HepG2 (cell line): ENCODE data around the gene RASA2. TPM values are rescaled to one million over a fixed set of nuclear protein-coding genes. Genes with fewer than 3 reads are reported as not detected.

Experiments used
- CAMTA2 ChIP-seq: sonication (generic); formaldehyde crosslinking; IDR thresholded peaks from 2 replicates; pipeline ENCODE4 v1.4.0; 2020; ENCODE audit warnings: mild to moderate bottlenecking, missing genetic modification reagents, borderline replicate concordance
- ISL2 ChIP-seq: sonication (generic); formaldehyde crosslinking; IDR thresholded peaks from 2 replicates; pipeline ENCODE4 v1.5.0; 2020; ENCODE audit warnings: missing genetic modification reagents
- KLF12 ChIP-seq: sonication (generic); formaldehyde crosslinking; IDR thresholded peaks from 2 replicates; pipeline ENCODE4 v1.4.0; 2020; ENCODE audit warnings: missing genetic modification reagents, borderline replicate concordance
- KMT2A ChIP-seq: sonication (generic); formaldehyde crosslinking; IDR thresholded peaks from 2 replicates; pipeline ENCODE4 v1.4.0; 2020; ENCODE audit warnings: missing genetic modification reagents
- NRL ChIP-seq: sonication (generic); formaldehyde crosslinking; IDR thresholded peaks from 2 replicates; pipeline ENCODE4 v1.5.0; 2020; ENCODE audit warnings: missing genetic modification reagents, mild to moderate bottlenecking, moderate library complexity, borderline replicate concordance
- ZBTB40 ChIP-seq, 2 experiments: fragments of 450-650 bp in 1 of 2; sonication (generic) in 1 of 2; formaldehyde crosslinking in 1 of 2; IDR thresholded peaks; 2 replicates each; pipeline versions ENCODE4 v1.6.1 to v1.8.0; 2016 to 2022; ENCODE audit warnings: antibody characterized with exemption in 1 of 2, mild to moderate bottlenecking in 1 of 2, missing genetic modification reagents in 1 of 2
- ZNF574 ChIP-seq: sonication (generic); formaldehyde crosslinking; IDR thresholded peaks from 2 replicates; pipeline ENCODE4 v1.4.0; 2020; ENCODE audit warnings: missing genetic modification reagents
- polyA plus RNA-seq, 8 experiments: library from polyadenylated mRNA; depleted of rRNA in 3 of 8; stranded (reverse) in 7 of 8; unstranded in 1 of 8; fragments of >200 nt; fragmentation: Illumina TruSeq in 4 of 8; extraction: Trizol in 4 of 8; gene quantifications; 2 replicates each; pipeline versions ENCODE4 v1.2.1 to v1.2.3, GENCODE V29; 2011 to 2016; ENCODE audit warnings: low read depth in 4 of 8, missing spikeins in 1 of 8, mixed read lengths in 1 of 8; ENCODE audit not compliant: insufficient read depth in 1 of 8
- total RNA-seq, 5 experiments: library from RNA; depleted of rRNA; stranded (reverse); fragments of >200 nt; fragmentation: Illumina TruSeq; extraction: Trizol; gene quantifications; 2 replicates each; pipeline ENCODE4 v1.2.3, GENCODE V29; 2016; ENCODE audit warnings: low read depth in 1 of 5
- TF ChIP-seq, protein P1 (sequence below): fragments of 450-650 bp; IDR thresholded peaks from 2 replicates; pipeline ENCODE4 v1.6.1; 2017; ENCODE audit warnings: mild to moderate bottlenecking

The RASA2 gene
- total and polyA plus RNA-seq, 2 of the 13 experiments (the other 11 are each of a cell fraction or from before 2014, with no cell fraction given), result 5.4 to 8.5 TPM

DNA sequence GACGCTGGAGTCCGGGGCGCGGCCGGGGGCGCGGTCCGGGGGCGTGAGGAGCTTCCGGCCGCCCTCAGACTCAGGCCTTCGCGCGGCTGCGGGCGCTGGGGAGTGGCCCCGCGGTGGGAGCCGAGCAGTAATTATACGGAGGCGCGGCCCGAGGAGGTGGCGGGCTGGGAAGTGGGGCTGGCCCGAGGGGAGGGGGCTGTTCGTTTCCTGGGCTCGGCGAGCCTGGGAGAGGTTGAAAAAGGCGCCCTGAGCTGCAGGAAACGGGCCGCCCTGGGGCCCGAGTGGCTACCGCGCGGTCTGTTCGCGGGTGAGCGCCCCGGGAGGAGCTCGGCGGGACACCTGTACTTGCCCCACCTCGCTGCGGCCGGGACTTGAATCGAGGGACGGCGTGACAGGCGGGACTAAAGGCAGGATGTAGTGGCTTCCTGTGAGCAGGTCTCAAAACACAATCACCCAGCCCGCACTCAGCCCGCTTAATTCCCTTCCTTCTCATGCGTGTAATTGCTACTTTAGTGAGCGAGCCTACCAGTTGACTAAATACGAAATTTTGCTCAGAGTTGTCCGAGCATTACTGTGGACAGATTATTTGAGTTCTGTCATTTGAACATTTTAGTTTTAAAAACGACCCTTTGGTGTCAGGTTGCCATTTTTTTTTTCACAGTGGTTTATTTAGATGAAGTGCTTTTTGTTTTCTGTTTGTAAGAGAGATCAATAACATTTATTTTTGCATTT lies 860 bp downstream of the RASA2 start (continued):
- peak; percentile 89 for TF ChIP-seq KLF12 (CRISPR knock-in tag)
- TF ChIP-seq ISL2 (CRISPR knock-in tag), result peak; percentile 69
- TF ChIP-seq CAMTA2, result no peak
- TF ChIP-seq ZBTB40 (IDR thresholded peaks at IDR 0.05), result no peak
- peak; percentile 36 for TF ChIP-seq ZBTB40 (CRISPR knock-in tag; IDR thresholded peaks at IDR 0.05)
- TF ChIP-seq ZNF574 (CRISPR knock-in tag), result peak; percentile 45; the same call in 1 of the 2 replicates
- TF ChIP-seq NRL (CRISPR knock-in tag), result no peak
- TF ChIP-seq KMT2A (CRISPR knock-in tag), result peak; percentile 74
- TF ChIP-seq, protein P1, sequence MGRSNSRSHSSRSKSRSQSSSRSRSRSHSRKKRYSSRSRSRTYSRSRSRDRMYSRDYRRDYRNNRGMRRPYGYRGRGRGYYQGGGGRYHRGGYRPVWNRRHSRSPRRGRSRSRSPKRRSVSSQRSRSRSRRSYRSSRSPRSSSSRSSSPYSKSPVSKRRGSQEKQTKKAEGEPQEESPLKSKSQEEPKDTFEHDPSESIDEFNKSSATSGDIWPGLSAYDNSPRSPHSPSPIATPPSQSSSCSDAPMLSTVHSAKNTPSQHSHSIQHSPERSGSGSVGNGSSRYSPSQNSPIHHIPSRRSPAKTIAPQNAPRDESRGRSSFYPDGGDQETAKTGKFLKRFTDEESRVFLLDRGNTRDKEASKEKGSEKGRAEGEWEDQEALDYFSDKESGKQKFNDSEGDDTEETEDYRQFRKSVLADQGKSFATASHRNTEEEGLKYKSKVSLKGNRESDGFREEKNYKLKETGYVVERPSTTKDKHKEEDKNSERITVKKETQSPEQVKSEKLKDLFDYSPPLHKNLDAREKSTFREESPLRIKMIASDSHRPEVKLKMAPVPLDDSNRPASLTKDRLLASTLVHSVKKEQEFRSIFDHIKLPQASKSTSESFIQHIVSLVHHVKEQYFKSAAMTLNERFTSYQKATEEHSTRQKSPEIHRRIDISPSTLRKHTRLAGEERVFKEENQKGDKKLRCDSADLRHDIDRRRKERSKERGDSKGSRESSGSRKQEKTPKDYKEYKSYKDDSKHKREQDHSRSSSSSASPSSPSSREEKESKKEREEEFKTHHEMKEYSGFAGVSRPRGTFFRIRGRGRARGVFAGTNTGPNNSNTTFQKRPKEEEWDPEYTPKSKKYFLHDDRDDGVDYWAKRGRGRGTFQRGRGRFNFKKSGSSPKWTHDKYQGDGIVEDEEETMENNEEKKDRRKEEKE, result no peak
